Astrocyte (in vitro differentiated cells and primary cell): ENCODE data around the gene MPP7. TPM values are rescaled to one million over a fixed set of nuclear protein-coding genes. Genes with fewer than 3 reads are reported as not detected.

Experiments
- microRNA-seq: library from miRNA; unstranded; fragments of <30 nt; microRNA quantifications from one replicate; pipeline ENCODE4 v1.2.0, GENCODE V29; 2020
- total RNA-seq: library from RNA; stranded (reverse); gene quantifications from 2 replicates; pipeline ENCODE4 v1.2.1, GENCODE V29; 2021

MPP7 gene
- total RNA-seq, 1 donor from 2014 or later = 7.1 TPM

Small RNA genes within 50 kb of the gene (microRNA-seq; reads per million reads assigned to microRNA genes)
- not detected for gene MIR8086

Other genes starting within 250 kb of the MPP7 start
- gene WAC, start 230.1 kb upstream of the MPP7 start, total RNA-seq = 112 and 123 TPM in 2 replicates